Subcutaneous adipose tissue (tissue), 4 donors: ENCODE measurements around the gene RBM47. TPM values are rescaled to one million over a fixed set of nuclear protein-coding genes. Genes with fewer than 3 reads are reported as not detected.

Experiments
- total RNA-seq, 4 donors: library from RNA; depleted of rRNA; stranded (reverse); fragments of >200 nt; gene quantifications; one replicate each; pipeline ENCODE4 v1.1.0, GENCODE V29; 2016
- TF ChIP-seq, protein P1 (sequence below): fragments of 450-650 bp; IDR thresholded peaks from one replicate; pipeline ENCODE4 v1.5.1; 2016; ENCODE audit warnings: low read depth, mild to moderate bottlenecking, control low read depth, antibody characterized with exemption, moderate library complexity

Gene RBM47
- total RNA-seq, 4 donors from 2014 or later = 29.4 to 84.3 (median 54.7) TPM

- TF ChIP-seq, protein P1, sequence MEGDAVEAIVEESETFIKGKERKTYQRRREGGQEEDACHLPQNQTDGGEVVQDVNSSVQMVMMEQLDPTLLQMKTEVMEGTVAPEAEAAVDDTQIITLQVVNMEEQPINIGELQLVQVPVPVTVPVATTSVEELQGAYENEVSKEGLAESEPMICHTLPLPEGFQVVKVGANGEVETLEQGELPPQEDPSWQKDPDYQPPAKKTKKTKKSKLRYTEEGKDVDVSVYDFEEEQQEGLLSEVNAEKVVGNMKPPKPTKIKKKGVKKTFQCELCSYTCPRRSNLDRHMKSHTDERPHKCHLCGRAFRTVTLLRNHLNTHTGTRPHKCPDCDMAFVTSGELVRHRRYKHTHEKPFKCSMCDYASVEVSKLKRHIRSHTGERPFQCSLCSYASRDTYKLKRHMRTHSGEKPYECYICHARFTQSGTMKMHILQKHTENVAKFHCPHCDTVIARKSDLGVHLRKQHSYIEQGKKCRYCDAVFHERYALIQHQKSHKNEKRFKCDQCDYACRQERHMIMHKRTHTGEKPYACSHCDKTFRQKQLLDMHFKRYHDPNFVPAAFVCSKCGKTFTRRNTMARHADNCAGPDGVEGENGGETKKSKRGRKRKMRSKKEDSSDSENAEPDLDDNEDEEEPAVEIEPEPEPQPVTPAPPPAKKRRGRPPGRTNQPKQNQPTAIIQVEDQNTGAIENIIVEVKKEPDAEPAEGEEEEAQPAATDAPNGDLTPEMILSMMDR = no peak
Measured at GRCh38 chr4:40507977-40508376, 121.7 kb downstream of the RBM47 start.

GRCh38 chr4:40506492-40506891 is 123.2 kb downstream of the RBM47 start:
- TF ChIP-seq, protein P1 = no peak

GRCh38 chr4:40506066-40506465 is 123.6 kb downstream of the RBM47 start:
- TF ChIP-seq, protein P1 = no peak

- TF ChIP-seq, protein P1 = no peak
Measured at GRCh38 chr4:40502934-40503333, 126.7 kb downstream of the RBM47 start.

- TF ChIP-seq, protein P1 = no peak
Measured at GRCh38 chr4:40502220-40502619, 127.4 kb downstream of the RBM47 start.

DNA sequence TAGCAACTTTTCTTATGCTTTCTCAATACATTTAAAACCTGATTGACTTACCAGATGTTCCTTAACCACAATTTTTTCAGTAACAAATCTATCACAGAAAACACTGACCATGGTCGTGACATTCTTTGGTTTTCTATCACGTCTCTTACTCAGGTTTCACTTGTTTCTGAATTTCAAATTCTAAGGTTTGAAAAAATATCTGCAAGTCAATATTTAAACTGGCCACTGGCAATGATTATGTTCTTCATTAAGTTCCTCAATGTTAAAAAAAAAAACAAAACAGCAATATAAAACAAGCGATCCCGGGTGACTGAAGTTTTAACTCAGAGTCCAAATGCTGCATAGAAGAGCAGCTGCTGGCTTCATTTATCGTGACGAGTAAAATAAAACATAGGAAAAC is 128.9 kb downstream of the RBM47 start:
- TF ChIP-seq, protein P1 = no peak

DNA sequence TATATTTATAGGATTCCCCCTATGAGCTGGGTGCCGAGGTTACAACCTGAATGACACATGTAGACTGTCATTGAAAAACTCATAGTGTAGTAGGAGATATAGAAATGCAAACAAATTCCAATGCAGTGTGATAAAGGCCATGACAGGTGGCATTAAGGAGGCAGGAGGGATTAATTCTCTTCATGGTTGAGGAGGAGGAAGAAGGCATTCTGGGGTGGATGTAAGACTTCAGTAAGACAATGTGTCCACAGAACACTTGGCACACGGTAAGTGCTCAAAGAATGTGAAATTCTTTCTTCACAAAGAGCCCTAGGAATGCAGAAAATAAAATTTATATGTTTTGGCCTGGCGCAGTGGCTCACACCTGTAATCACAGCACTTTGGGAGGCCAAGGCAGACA is 136.5 kb downstream of the RBM47 start:
- TF ChIP-seq, protein P1 = no peak
